ENCODE measurements around the gene CDKN2AIP. TPM values are rescaled to one million over a fixed set of nuclear protein-coding genes. Genes with fewer than 3 reads are reported as not detected.

Gene CDKN2AIP
- total RNA-seq, 1 experiment from 2014 or later = 24.0 TPM

DNA sequence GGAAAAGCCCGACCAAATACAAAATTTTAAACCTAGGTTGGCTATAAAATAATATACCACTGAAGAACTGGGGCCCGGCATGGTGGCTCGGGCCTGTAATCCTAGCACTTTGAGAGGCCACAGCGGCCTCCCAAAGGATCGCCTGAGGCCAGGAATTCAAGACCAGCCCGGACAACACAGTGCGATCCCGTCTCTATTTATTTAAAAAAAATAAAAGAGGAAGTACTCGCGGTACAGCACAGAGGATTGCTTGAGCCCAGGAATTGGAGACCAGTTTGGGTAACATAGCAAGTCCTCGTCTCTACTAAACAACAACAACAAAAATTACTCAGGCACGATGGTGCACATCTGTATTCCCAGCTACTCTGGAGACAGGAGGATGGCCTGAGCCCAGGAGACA, 44.8 kb upstream of the CDKN2AIP start:
- no peaks in the 10 kb centered on the region; the same call in 1 of the 2 replicates for H3K27me3 ChIP-seq (ENCODE audit: insufficient read depth, low read length)
- no peak overlapping the region for H3K4me2 ChIP-seq (ENCODE audit: insufficient read depth, insufficient read length, low read length)
- no peak overlapping the region for H2BK20ac ChIP-seq (ENCODE audit: low read depth, low read length, poor library complexity, severe bottlenecking)
- H3K23me2 ChIP-seq (ENCODE audit: insufficient read length, low read depth, low read length, poor library complexity, severe bottlenecking) = peaks cover 4% of the 10 kb centered on the region
- no peak overlapping the region for H3K14ac ChIP-seq (ENCODE audit: insufficient read depth, low read length)
- no peaks in the 10 kb centered on the region for H3K9me3 ChIP-seq (ENCODE audit: control insufficient read depth, low read depth, low read length)
- no peak overlapping the region for H2AFZ ChIP-seq (ENCODE audit: low read length)
- no peak overlapping the region for H3K4ac ChIP-seq (ENCODE audit: low read depth, low read length)
- Mint-ChIP-seq H3K27ac (peak overlapping the region in 1 of 3 experiments; percentile 59; a peak in 1 of 7 replicates), H3K4me3 (no peak overlapping the region), H3K27me3 (ENCODE audit: low read depth) (peaks cover 40% of the 10 kb centered on the region), H3K4me1 (peaks cover 6 to 15% of the 10 kb centered on the region in 2 experiments), H3K9me3 (no peaks in the 10 kb centered on the region), H3K36me3 (ENCODE audit: insufficient read depth in 1 of 3, low read depth in 3 of 3) (no peaks in the 10 kb centered on the region)
- H2BK15ac ChIP-seq (ENCODE audit: low read depth, low read length) = no peak overlapping the region
- H2BK120ac ChIP-seq (ENCODE audit: low read depth, low read length, poor library complexity, severe bottlenecking) = no peak overlapping the region
- no peaks in the 10 kb centered on the region for H3K4me1 ChIP-seq (ENCODE audit: insufficient read depth, low read length)
- DNase-seq = no peak
- no peak overlapping the region for H4K5ac ChIP-seq (ENCODE audit: insufficient read length, low read depth, low read length)
- no CpG with 5 or more reads among the region's 12 CpGs for WGBS (ENCODE audit: extremely low coverage, insufficient read length, low lambda C conversion rate)
- no peak overlapping the region for H3K27ac ChIP-seq (ENCODE audit: insufficient read length, low read depth, low read length)
- TF ChIP-seq CTCF (conservative IDR thresholded peaks at IDR 0.05) = no peak
- H3K56ac ChIP-seq (ENCODE audit: insufficient read length, low read depth, low read length) = no peak overlapping the region
- H3K79me2 ChIP-seq (ENCODE audit: insufficient read depth, low read length) = no peaks in the 10 kb centered on the region
- no peaks in the 10 kb centered on the region for H4K20me1 ChIP-seq (ENCODE audit: control insufficient read depth, insufficient read depth, insufficient read length)
- H3K18ac ChIP-seq (ENCODE audit: insufficient read length, low read depth, low read length) = no peak overlapping the region
- H3K9ac ChIP-seq (ENCODE audit: extremely low read depth, insufficient read length, low read length) = no peak overlapping the region
- no peak overlapping the region for H2BK12ac ChIP-seq (ENCODE audit: insufficient read length, low read depth, low read length)
- no peak overlapping the region for H4K91ac ChIP-seq (ENCODE audit: insufficient read length, low read depth, low read length)
- no peak overlapping the region for H3K23ac ChIP-seq (ENCODE audit: insufficient read length, low read depth, low read length)
- H3K79me1 ChIP-seq (ENCODE audit: insufficient read depth, low read depth, low read length, poor library complexity, severe bottlenecking) = no peaks in the 10 kb centered on the region
- no peak overlapping the region for H3T11ph ChIP-seq (ENCODE audit: low read length)
- no peak overlapping the region for H2AK5ac ChIP-seq (ENCODE audit: insufficient read length, low read length)
- no peak overlapping the region for H4K8ac ChIP-seq (replicated peaks; ENCODE audit: insufficient read length, low read depth, low read length)
- no peak overlapping the region for H2BK5ac ChIP-seq (ENCODE audit: insufficient read length, low read length)

Data from H9 (cell line).